Mesodermal cell (in vitro differentiated cells): Measurements from ENCODE around the gene SSR2. TPM values are rescaled to one million over a fixed set of nuclear protein-coding genes. Genes with fewer than 3 reads are reported as not detected.
A peak's percentile ranks its signal among the peaks of the same experiment; 100 is the strongest.

Experiments used
- H3K27ac ChIP-seq: 2 replicates; pipeline ENCODE4 v1.7.0; 2013; ENCODE audit warnings: mild to moderate bottlenecking, low read depth, low read length, moderate library complexity; ENCODE audit not compliant: severe bottlenecking
- H3K36me3 ChIP-seq: 2 replicates; pipeline ENCODE4 v1.7.1; 2013; ENCODE audit warnings: mild to moderate bottlenecking, low read length, moderate library complexity; ENCODE audit not compliant: control insufficient read depth, insufficient read depth
- H3K4me1 ChIP-seq: one replicate; pipeline ENCODE4 v1.7.1; 2013; ENCODE audit warnings: mild to moderate bottlenecking, low read length; ENCODE audit not compliant: insufficient read depth, control insufficient read depth, poor library complexity, severe bottlenecking
- H3K4me3 ChIP-seq: 2 replicates; pipeline ENCODE4 v1.7.0; 2013; ENCODE audit warnings: low read length, control low read depth, mild to moderate bottlenecking; ENCODE audit not compliant: insufficient read depth, poor library complexity, severe bottlenecking; ENCODE audit errors: extremely low read depth
- H3K9me3 ChIP-seq: 2 replicates; pipeline ENCODE4 v1.7.1; 2013; ENCODE audit warnings: mild to moderate bottlenecking, low read length, moderate library complexity; ENCODE audit not compliant: control insufficient read depth
- WGBS, 2 experiments: methylation state at CpG; one replicate each; pipeline ENCODE4 v1.1.5; 2013; ENCODE audit warnings: missing lambda C conversion rate in 2 of 2; ENCODE audit not compliant: insufficient coverage in 2 of 2; 5-methylcytosine and 5-hydroxymethylcytosine counted together
- polyA plus RNA-seq, 2 experiments: library from polyadenylated mRNA; stranded (reverse); fragments of 50-300 nt; gene quantifications; one replicate each; pipeline ENCODE4 v1.2.3, GENCODE V29; 2013

SSR2 gene
- 466 TPM for polyA plus RNA-seq (2013, experiment 1 of 2)
- 390 TPM for polyA plus RNA-seq (2013, experiment 2 of 2)

DNA sequence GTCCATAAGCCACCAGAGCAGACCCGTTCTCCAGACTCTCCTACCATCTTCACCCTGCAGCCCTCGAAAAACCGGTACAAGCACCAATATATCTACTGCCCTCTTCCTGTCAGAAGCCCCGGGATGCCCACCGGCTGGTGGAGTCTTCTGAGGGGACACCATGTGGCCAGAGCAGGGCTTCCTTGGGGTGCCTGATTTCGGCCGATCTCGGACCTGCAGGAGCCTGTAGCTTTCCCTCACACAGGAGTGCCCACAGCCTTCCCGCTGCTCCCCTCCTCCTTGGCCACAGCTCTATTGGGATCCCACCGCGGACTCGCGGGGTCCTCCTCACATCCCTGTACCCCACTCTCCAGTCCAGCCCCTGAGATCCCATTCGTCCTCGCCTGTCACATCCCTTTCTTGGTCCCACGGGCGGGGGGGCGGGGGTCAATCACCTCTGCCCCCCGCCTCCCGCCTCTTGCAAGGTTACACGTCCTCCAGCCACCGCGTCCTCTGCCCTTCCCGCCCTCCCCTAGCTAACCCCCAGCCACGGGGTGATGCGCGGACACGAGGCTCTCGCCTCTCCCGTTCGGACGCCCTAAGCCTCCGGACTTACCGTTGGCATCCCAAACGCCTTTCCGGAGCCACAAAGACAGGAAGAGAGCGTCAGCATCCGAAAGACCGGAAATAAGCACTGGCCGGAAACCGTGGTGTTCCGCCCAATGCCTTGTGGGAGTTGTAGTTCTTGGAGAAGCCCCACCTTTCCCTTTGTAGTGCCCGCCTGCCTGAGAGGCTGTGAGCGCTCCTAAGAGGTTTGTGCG, at the start of gene SSR2:
Gene SSR2 (minus strand): TSS at position 659 of the 800 bp plus-strand sequence. CDS start 784 bp downstream, outside the sequence.
- peak within 1 kb of the TSS; percentile 5 for H3K27ac ChIP-seq
- H3K36me3 ChIP-seq, result peaks cover 44% of the 10 kb centered on the region
- 0 to 1% methylated on average over 37 to 42 of the region's 45 CpGs for WGBS, 2 experiments
- H3K4me1 ChIP-seq, result peaks cover 8% of the 10 kb centered on the region
- H3K4me3 ChIP-seq, result peak within 1 kb of the TSS; percentile 67
- no peaks in the 10 kb centered on the region for H3K9me3 ChIP-seq

DNA sequence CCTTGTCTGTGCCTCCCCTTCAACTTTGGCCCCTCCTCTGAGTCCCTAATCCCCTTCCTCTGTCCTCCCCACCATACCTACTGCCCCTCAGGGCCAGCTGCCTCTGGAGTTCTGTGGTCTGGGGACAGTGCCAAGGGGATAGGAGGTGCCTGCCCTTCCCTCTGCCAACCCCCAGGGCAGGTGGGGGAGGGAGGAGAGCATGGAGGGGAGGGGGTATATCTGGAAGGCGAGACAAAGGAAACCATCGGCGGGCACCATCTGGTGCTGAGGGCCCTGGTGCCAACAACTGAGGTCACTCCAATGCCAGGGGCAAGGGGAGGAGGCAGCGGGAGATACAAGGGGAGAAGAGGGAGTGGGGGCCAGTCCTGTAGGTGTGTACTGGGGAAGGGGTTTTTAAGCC, 49.8 kb upstream of the SSR2 start:
- Histone ChIP-seq H3K9me3 (no peaks in the 10 kb centered on the region), H3K36me3 (peaks cover 27% of the 10 kb centered on the region), H3K4me3 (no peak overlapping the region), H3K4me1 (peaks cover 18% of the 10 kb centered on the region), H3K27ac (peak overlapping the region; percentile 1)
- 89 to 100% methylated on average over 1 to 4 of the region's 4 CpGs for WGBS, 2 experiments

DNA sequence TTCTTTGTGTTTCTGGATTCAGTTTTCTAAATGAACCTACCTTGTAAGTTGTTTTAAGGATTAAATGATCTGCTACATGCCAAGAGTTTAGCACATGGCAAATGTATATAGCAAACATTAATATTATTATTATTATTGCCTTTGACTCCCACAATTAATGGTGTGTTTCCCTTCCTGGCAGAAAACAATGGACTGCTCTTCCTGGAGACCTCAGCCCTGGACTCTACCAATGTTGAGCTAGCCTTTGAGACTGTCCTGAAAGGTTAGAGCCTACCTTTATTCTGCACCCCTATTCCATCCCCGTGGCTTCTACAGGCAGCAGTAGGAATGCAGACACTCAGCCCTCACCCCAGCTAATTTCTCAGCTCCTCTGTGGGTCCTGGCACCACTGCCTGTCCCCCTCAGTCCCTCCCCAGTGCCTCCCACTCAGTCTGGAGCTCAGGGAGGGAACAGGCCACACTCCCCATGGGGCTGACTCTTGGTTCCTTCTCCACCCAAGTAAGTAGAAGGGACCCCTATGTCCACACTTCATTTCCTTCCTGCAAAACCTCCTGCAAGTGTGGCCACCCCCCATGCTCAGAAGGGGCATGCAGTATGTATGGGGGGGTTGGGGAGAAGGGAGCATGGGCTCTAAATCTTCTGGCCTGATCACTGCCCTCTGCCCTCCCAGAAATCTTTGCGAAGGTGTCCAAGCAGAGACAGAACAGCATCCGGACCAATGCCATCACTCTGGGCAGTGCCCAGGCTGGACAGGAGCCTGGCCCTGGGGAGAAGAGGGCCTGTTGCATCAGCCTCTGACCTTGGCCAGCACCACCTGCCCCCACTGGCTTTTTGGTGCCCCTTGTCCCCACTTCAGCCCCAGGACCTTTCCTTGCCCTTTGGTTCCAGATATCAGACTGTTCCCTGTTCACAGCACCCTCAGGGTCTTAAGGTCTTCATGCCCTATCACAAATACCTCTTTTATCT, 49.0 kb upstream of the SSR2 start:
- H3K4me1 ChIP-seq, result peaks cover 10% of the 10 kb centered on the region
- no peak overlapping the region for H3K27ac ChIP-seq
- H3K36me3 ChIP-seq, result peaks cover 19% of the 10 kb centered on the region
- H3K4me3 ChIP-seq, result no peak overlapping the region
- WGBS, 2 experiments, result 93 to 95% methylated on average over 3 of the region's 3 CpGs
- no peaks in the 10 kb centered on the region for H3K9me3 ChIP-seq

DNA sequence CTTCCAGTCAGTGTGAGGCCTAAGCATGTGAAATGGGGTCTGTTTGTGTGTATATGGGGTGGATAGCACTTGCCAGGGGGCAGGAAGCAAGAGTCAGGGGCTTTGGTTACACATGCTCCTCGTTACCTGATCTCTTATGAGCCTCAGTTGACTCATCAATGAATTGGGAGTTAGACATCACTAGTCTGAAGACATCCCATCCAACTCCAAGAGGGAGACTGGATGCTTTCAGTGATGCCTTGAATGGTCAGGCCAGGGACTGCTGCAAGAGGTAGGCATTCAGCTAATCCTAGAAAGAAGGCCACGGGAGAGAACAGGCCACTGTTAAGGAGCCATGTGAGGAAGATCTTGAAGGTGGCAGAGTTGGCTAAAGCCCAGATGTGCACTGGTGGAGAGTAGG, 46.5 kb upstream of the SSR2 start:
- WGBS, 2 experiments, result 81 to 89% methylated on average over 2 of the region's 2 CpGs
- H3K9me3 ChIP-seq, result no peaks in the 10 kb centered on the region

GRCh38 chr1:156065871-156066270, 45.1 kb upstream of the SSR2 start:
- 70 to 86% methylated on average over 11 to 15 of the region's 16 CpGs for WGBS, 2 experiments
- Histone ChIP-seq H3K4me1 (peaks cover 8% of the 10 kb centered on the region), H3K9me3 (no peaks in the 10 kb centered on the region), H3K36me3 (no peaks in the 10 kb centered on the region), H3K4me3 (no peak overlapping the region), H3K27ac (no peak overlapping the region)

More for the DNA sequence above, 46.5 kb upstream of the SSR2 start:
- Histone ChIP-seq H3K36me3 (peaks cover under 1% of the 10 kb centered on the region), H3K27ac (no peak overlapping the region), H3K4me3 (no peak overlapping the region), H3K4me1 (no peaks in the 10 kb centered on the region)

GRCh38 chr1:156065212-156065611, 44.5 kb upstream of the SSR2 start:
- H3K9me3 ChIP-seq, result no peaks in the 10 kb centered on the region
- H3K4me3 ChIP-seq, result no peak overlapping the region
- H3K4me1 ChIP-seq, result peaks cover 11% of the 10 kb centered on the region
- WGBS, 2 experiments, result 94 to 96% methylated on average over 3 of the region's 3 CpGs
- no peaks in the 10 kb centered on the region for H3K36me3 ChIP-seq
- H3K27ac ChIP-seq, result no peak overlapping the region

- 90 to 100% methylated on average over 2 of the region's 2 CpGs for WGBS, 2 experiments
Observed at GRCh38 chr1:156064615-156065014, 43.9 kb upstream of the SSR2 start.

DNA sequence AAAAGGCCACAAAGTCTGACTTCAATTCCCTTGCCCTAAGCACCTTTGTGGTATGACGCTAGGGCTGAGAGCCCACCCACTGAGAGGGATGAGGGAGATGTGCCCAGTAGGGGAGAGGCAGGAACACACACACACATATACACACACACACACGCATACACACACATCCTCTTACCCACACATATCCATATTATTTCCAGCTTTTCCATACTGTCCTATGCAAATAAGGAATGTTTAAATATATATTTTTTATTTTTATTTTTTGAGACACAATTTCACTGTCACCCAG, 43.2 kb upstream of the SSR2 start:
- Histone ChIP-seq H3K4me1 (peaks cover 11% of the 10 kb centered on the region), H3K36me3 (no peaks in the 10 kb centered on the region), H3K9me3 (no peaks in the 10 kb centered on the region), H3K27ac (peak overlapping the region; percentile 32), H3K4me3 (no peak overlapping the region)
- no CpG with 5 or more reads among the region's 2 CpGs for WGBS, 2 experiments

More at GRCh38 chr1:156064615-156065014, 43.9 kb upstream of the SSR2 start:
- Histone ChIP-seq H3K36me3 (no peaks in the 10 kb centered on the region), H3K27ac (no peak overlapping the region), H3K9me3 (no peaks in the 10 kb centered on the region), H3K4me1 (peaks cover 11% of the 10 kb centered on the region), H3K4me3 (no peak overlapping the region)

- Histone ChIP-seq H3K36me3 (peaks cover 17% of the 10 kb centered on the region), H3K4me1 (peaks cover 11% of the 10 kb centered on the region), H3K9me3 (no peaks in the 10 kb centered on the region), H3K27ac (no peak overlapping the region), H3K4me3 (no peak overlapping the region)
- 67 to 77% methylated on average over 1 to 2 of the region's 3 CpGs for WGBS, 2 experiments
Observed at GRCh38 chr1:156062189-156062588, 41.4 kb upstream of the SSR2 start.

- H3K4me3 ChIP-seq, result no peak within 1 kb of the TSS
- H3K4me1 ChIP-seq, result peaks cover 12% of the 10 kb centered on the region
- H3K27ac ChIP-seq, result no peak within 1 kb of the TSS
- H3K36me3 ChIP-seq, result peaks cover 23% of the 10 kb centered on the region
- H3K9me3 ChIP-seq, result no peaks in the 10 kb centered on the region
- WGBS, 2 experiments, result 39 to 50% methylated on average over 5 to 10 of the region's 11 CpGs
Observed at GRCh38 chr1:156060937-156061636, 40.3 kb upstream of the SSR2 start, which contains the start of gene RAB25. Gene RAB25 (plus strand): TSS chr1:156061160. CDS start chr1:156061401, 241 bp downstream.
